ENCODE measurements around the gene PTPRF.

GRCh38 chr1:43632135-43632670, 101.5 kb downstream of the PTPRF start:
- TF ChIP-seq EP300 (IDR thresholded peaks at IDR 0.05; ENCODE audit: borderline replicate concordance) (no peak), NFIC (IDR thresholded peaks at IDR 0.05) (no peak)
